A673 (cell line): ENCODE results near the gene C11orf21. TPM values are rescaled to one million over a fixed set of nuclear protein-coding genes. Genes with fewer than 3 reads are reported as not detected.

Experiments used
- BruUV-seq: library from RNA; stranded (reverse); fragments of 400-500 nt; replicated peaks from 2 replicates; lab custom pipeline; 2021; lab: Mats Ljungman, UMichigan
- CTCF ChIA-PET: fragments of 300-600 bp; sonication (Branson Sonifier 250); formaldehyde crosslinking; loops from one replicate; lab custom pipeline; 2022; ENCODE audit warnings: antibody characterized with exemption; lab: Charles Lee
- POLR2A ChIA-PET: fragments of 300-600 bp; sonication (Branson Sonifier 250); formaldehyde crosslinking; loops from one replicate; lab custom pipeline; 2022; ENCODE audit warnings: antibody characterized with exemption; ENCODE audit not compliant: low non-redundant PET; lab: Charles Lee
- DNase-seq: peaks from one replicate; pipeline ENCODE4 v3.0.0-alpha.2; 2015; ENCODE audit warnings: low spot score
- H3K27ac ChIP-seq: fragments of 200-600 bp; sonication (generic); 2 replicates; pipeline ENCODE4 v1.5.1; 2016; ENCODE audit warnings: mixed run types, low read depth, mild to moderate bottlenecking, mixed read lengths, antibody characterized with exemption, low read length; ENCODE audit not compliant: poor library complexity, severe bottlenecking
- H3K27me3 ChIP-seq: fragments of 200-600 bp; sonication (generic); replicated peaks from 2 replicates; pipeline ENCODE4 v1.6.1; 2017; ENCODE audit warnings: mixed run types, low read depth, mild to moderate bottlenecking, mixed read lengths, antibody characterized with exemption, low read length; ENCODE audit not compliant: insufficient read depth, poor library complexity
- H3K36me3 ChIP-seq: fragments of 200-600 bp; sonication (generic); 2 replicates; pipeline ENCODE4 v1.6.1; 2016; ENCODE audit warnings: mixed run types, mild to moderate bottlenecking, mixed read lengths, antibody characterized with exemption, low read length; ENCODE audit not compliant: insufficient read depth, poor library complexity, severe bottlenecking
- H3K4me1 ChIP-seq: fragments of 200-600 bp; sonication (generic); 2 replicates; pipeline ENCODE4 v1.6.1; 2017; ENCODE audit warnings: mixed run types, mild to moderate bottlenecking, mixed read lengths, antibody characterized with exemption, low read length; ENCODE audit not compliant: insufficient read depth, poor library complexity, severe bottlenecking
- H3K4me3 ChIP-seq: fragments of 200-600 bp; sonication (generic); 2 replicates; pipeline ENCODE4 v1.5.1; 2016; ENCODE audit warnings: low read depth, mixed run types, mild to moderate bottlenecking, mixed read lengths, low read length; ENCODE audit not compliant: poor library complexity, severe bottlenecking
- H3K9me3 ChIP-seq: fragments of 200-600 bp; sonication (generic); 2 replicates; pipeline ENCODE4 v1.6.1; 2016; ENCODE audit warnings: mixed run types, low read depth, mild to moderate bottlenecking, mixed read lengths, antibody characterized with exemption, low read length; ENCODE audit not compliant: poor library complexity, severe bottlenecking
- EZH2 ChIP-seq: fragments of 200-600 bp; sonication (generic); IDR thresholded peaks from 2 replicates; pipeline ENCODE4 v1.6.1; 2017; ENCODE audit warnings: borderline replicate concordance, low read depth, mild to moderate bottlenecking, mixed read lengths, antibody characterized with exemption, low read length; ENCODE audit not compliant: poor library complexity, severe bottlenecking
- intact Hi-C: fragments of 100-400 bp; cut with micrococcal nuclease; formaldehyde crosslinking; loops from one replicate; pipeline ENCODE4 v1.10.0; 2022; ENCODE audit not compliant: unreplicated experiment
- total RNA-seq: library from RNA; stranded (reverse); gene quantifications from 2 replicates; pipeline ENCODE4 v1.2.3, GENCODE V29; 2021
- TF ChIP-seq, protein P1 (sequence below): fragments of 300-800, 200-600 bp; sonication (generic); conservative IDR thresholded peaks from 2 replicates; pipeline ENCODE4 v1.5.1; 2017; ENCODE audit warnings: low read depth, mild to moderate bottlenecking, antibody characterized with exemption, low read length, moderate library complexity, mixed read lengths

C11orf21 gene
- total RNA-seq, 1 experiment from 2014 or later = not detected

DNA sequence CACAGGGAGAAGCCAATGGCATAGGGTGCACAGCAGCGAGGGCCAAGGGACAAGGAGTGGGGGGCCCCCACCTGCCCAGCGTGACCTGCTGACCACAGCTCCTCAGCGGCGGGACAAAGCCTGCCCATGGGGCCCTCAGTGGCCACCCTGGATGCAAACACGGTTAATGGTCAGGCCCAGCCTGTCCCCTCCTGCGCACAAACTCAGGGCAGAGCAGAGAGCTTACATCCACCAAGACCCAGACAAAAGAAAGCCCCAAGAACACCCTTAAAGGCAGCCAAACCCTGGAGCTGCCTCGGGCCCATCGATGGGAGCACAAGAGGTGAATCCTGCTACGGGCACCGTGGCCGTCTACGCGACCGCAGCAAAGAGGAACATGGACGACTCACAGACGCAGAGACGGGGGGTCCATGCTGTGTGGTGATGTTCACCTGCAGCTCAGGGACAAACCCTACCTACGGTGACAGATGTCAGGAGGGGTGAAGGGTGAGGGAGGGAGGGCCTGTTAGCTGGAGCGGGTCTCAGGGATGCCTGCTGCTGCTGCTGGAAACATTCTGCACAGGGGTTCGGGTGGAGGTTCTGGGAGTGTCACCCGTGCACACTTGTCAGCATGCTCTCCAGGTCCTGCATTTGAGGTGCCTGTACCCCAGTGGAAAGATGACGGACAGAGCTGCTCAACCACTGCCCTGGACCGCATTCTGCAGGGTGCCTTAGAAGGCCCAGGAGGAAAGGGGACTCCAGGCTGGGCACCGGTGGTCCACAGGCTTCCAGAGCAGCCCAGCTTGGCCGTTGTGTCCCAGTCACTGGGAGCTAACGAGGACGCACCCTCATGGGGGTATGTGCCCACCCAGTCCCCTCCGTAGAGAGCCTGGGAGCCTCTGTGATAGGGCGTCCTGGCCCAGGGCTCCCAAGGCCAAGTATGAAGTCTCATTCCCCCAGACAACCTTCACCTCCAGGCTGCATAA, 42.9 kb downstream of the C11orf21 start:
- BruUV-seq = no TSS peak
- H3K9me3 ChIP-seq = no peaks in the 10 kb centered on the region
- TF ChIP-seq EZH2 = no peak
- TF ChIP-seq, protein P1, sequence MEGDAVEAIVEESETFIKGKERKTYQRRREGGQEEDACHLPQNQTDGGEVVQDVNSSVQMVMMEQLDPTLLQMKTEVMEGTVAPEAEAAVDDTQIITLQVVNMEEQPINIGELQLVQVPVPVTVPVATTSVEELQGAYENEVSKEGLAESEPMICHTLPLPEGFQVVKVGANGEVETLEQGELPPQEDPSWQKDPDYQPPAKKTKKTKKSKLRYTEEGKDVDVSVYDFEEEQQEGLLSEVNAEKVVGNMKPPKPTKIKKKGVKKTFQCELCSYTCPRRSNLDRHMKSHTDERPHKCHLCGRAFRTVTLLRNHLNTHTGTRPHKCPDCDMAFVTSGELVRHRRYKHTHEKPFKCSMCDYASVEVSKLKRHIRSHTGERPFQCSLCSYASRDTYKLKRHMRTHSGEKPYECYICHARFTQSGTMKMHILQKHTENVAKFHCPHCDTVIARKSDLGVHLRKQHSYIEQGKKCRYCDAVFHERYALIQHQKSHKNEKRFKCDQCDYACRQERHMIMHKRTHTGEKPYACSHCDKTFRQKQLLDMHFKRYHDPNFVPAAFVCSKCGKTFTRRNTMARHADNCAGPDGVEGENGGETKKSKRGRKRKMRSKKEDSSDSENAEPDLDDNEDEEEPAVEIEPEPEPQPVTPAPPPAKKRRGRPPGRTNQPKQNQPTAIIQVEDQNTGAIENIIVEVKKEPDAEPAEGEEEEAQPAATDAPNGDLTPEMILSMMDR = no peak
- H3K4me3 ChIP-seq = no peak overlapping the region
- ChIA-PET CTCF (no interaction called here), POLR2A (no interaction called here)
- no peak for DNase-seq
- intact Hi-C loops = no loop called here
- H3K4me1 ChIP-seq = no peaks in the 10 kb centered on the region
- no peaks in the 10 kb centered on the region for H3K27me3 ChIP-seq
- no peak overlapping the region for H3K27ac ChIP-seq
- no peaks in the 10 kb centered on the region for H3K36me3 ChIP-seq

DNA sequence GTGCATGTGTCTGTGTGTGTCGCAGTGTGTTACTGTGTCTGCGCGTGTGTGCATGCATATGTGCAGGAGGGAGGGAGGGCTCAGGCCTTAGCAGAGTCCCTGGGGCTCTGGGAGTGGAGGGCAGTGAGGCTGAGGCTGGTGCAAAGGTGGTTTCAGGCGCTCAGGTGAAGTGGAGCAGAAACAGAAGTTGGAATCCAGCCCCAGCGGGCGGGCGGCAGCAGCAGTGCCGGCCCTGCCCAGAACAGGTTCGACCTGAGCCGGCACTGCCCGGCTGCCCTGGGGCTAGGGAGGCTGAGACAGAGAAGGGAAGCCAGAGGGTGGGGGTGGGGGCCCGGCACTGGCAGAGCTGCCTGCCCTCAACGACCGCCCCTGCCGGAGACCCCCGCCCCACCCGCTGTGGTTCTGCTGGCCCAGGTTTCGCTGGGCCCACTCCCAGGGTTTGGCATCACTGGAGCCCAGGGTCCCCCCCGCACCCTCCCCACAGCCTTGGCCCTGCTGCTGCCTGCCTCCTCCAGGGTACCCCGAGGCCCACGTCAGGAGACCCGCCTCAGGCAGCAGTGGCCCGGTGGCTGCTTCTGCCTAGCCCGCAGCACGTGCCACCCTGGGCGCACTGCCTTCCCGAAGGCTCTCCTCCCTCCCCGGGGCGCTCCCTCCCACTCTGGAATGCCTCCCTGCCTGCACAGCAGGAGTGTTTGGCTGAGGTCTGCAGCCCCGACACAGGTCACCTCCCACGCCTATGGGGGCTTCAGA, 44.6 kb downstream of the C11orf21 start:
- Histone ChIP-seq H3K4me3 (no peak overlapping the region), H3K36me3 (no peaks in the 10 kb centered on the region), H3K4me1 (no peaks in the 10 kb centered on the region), H3K27ac (no peak overlapping the region), H3K27me3 (no peaks in the 10 kb centered on the region), H3K9me3 (no peaks in the 10 kb centered on the region)
- POLR2A ChIA-PET = no interaction called here
- no TSS peak for BruUV-seq
- CTCF ChIA-PET = no interaction called here
- DNase-seq = no peak
- intact Hi-C loops = no loop called here
- TF ChIP-seq EZH2 = no peak
- TF ChIP-seq, protein P1 = no peak

DNA sequence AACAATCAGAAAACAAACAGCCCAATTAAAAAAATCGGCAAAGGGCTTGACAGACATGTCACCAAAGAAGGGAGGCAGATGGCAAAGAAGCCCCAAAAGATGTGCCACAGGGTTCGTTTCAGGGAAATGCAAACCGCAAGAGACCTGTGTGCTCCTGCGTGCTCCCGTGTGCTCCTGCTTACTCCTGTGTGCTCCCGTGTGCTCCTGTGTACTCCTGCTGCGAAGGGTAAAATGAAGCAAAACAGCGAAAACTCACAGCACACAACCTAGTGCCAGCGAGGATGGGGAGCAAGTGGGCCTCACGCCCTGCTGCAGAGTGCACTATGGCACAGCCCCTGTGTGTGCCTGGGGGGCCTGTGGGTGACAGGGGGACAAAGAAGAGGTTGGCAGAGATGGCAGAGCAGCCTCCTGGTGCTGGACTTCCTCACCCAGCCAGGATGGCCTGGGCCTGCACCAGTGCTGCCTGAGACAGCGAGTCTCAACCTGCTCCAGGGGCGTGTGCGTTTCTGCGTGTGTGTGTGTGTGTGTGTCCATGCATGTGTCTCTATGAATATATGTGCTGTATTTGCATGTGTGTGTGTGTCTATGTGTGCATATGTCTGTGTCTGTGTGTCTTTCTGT, 45.3 kb downstream of the C11orf21 start:
- TF ChIP-seq, protein P1 = no peak
- no peak for DNase-seq
- Histone ChIP-seq H3K36me3 (no peaks in the 10 kb centered on the region), H3K27ac (no peak overlapping the region), H3K9me3 (no peaks in the 10 kb centered on the region), H3K27me3 (no peaks in the 10 kb centered on the region), H3K4me1 (no peaks in the 10 kb centered on the region), H3K4me3 (no peak overlapping the region)
- BruUV-seq = no TSS peak
- ChIA-PET CTCF (no interaction called here), POLR2A (no interaction called here)
- intact Hi-C loops = no loop called here
